H1 (cell line): ENCODE results near the gene ODAPH. TPM values are rescaled to one million over a fixed set of nuclear protein-coding genes. Genes with fewer than 3 reads are reported as not detected.
"Not testable (repeated sequence)": the region's sequence is repeated elsewhere in the genome, so short reads cannot be mapped to it uniquely, and the experiment has no call there.

Experiments used
- CTCF ChIA-PET: fragments of 300-600 bp; sonication (Branson Sonifier 250); formaldehyde crosslinking; loops from one replicate; lab custom pipeline; 2021; ENCODE audit not compliant: partially characterized antibody; lab: Charles Lee
- POLR2A ChIA-PET: fragments of 300-600 bp; sonication (Branson Sonifier 250); formaldehyde crosslinking; loops from one replicate; lab custom pipeline; 2021; ENCODE audit warnings: inconsistent platforms; ENCODE audit not compliant: partially characterized antibody; lab: Charles Lee
- DNase-seq, 2 experiments: peaks; one replicate each; pipeline versions ENCODE4 v3.0.0 to v3.0.0-alpha.2; 2010 to 2022; ENCODE audit warnings: low spot score in 2 of 2, low read depth in 1 of 2, mixed read lengths in 1 of 2
- FAIRE-seq: peaks from 2 replicates; lab custom pipeline; 2011; peaks lifted over from hg19 to GRCh38; lab: Jason Lieb, UNC
- H2AFZ ChIP-seq: 2 replicates; pipeline ENCODE4 v1.8.1; 2012; ENCODE audit warnings: low read length, inconsistent platforms
- H2AK5ac ChIP-seq: 2 replicates; pipeline ENCODE4 v1.6.1; 2013; ENCODE audit warnings: low read depth, low read length
- H2BK120ac ChIP-seq: replicated peaks from 2 replicates; pipeline ENCODE3; 2013; ENCODE audit warnings: low read depth, low read length, inconsistent platforms
- H2BK12ac ChIP-seq: 2 replicates; pipeline ENCODE4 v1.6.1; 2013; ENCODE audit warnings: low read depth, low read length
- H2BK15ac ChIP-seq: 2 replicates; pipeline ENCODE4 v1.6.1; 2013; ENCODE audit warnings: low read length
- H2BK20ac ChIP-seq: 2 replicates; pipeline ENCODE4 v1.6.1; 2013; ENCODE audit warnings: low read length
- H2BK5ac ChIP-seq: 2 replicates; pipeline ENCODE4 v1.6.1; 2013; ENCODE audit warnings: low read depth, low read length
- H3K14ac ChIP-seq: 2 replicates; pipeline ENCODE4 v1.6.1; 2013; ENCODE audit warnings: inconsistent platforms; ENCODE audit not compliant: insufficient read length
- H3K18ac ChIP-seq: 2 replicates; pipeline ENCODE4 v1.6.1; 2013; ENCODE audit warnings: low read length; ENCODE audit errors: extremely low read depth
- H3K23ac ChIP-seq: 2 replicates; pipeline ENCODE4 v1.6.1; 2013; ENCODE audit warnings: inconsistent platforms; ENCODE audit not compliant: insufficient read length
- H3K23me2 ChIP-seq: 2 replicates; pipeline ENCODE4 v1.6.1; 2013; ENCODE audit warnings: low read depth, low read length
- H3K27ac ChIP-seq: 2 replicates; pipeline ENCODE4 v1.6.1; 2011; ENCODE audit warnings: low read depth, low read length, inconsistent platforms
- H3K27me3 ChIP-seq, 4 experiments: replicated peaks in 1 of 4; 1 replicate in 1 of 4; 2 replicates in 3 of 4; pipeline versions ENCODE4 v1.6.1 to v1.8.1; 2011 to 2013; ENCODE audit warnings: low read length in 3 of 4, mild to moderate bottlenecking in 3 of 4, inconsistent platforms in 2 of 4, mixed read lengths in 2 of 4, moderate library complexity in 1 of 4; ENCODE audit not compliant: control insufficient read depth in 3 of 4, insufficient read depth in 3 of 4; ENCODE audit errors: extremely low read depth in 1 of 4
- H3K36me3 ChIP-seq, 4 experiments: 2 replicates each; pipeline versions ENCODE4 v1.6.1 to v1.8.1; 2011 to 2013; ENCODE audit warnings: mild to moderate bottlenecking in 4 of 4, low read length in 3 of 4, moderate library complexity in 2 of 4, control low read depth in 1 of 4, inconsistent platforms in 1 of 4; ENCODE audit not compliant: insufficient read depth in 4 of 4, control insufficient read depth in 2 of 4
- H3K4ac ChIP-seq: replicated peaks from 2 replicates; pipeline ENCODE3; 2013; ENCODE audit warnings: low read length, low read depth, mixed read lengths, inconsistent platforms; ENCODE audit not compliant: insufficient read length
- H3K4me1 ChIP-seq, 4 experiments: replicated peaks in 1 of 4; 1 replicate in 1 of 4; 2 replicates in 3 of 4; pipeline versions ENCODE4 v1.6.1 to v1.8.1; 2011 to 2013; ENCODE audit warnings: low read length in 3 of 4, inconsistent platforms in 2 of 4, mixed read lengths in 1 of 4; ENCODE audit not compliant: insufficient read depth in 4 of 4, control insufficient read depth in 3 of 4
- H3K4me2 ChIP-seq, 2 experiments: 2 replicates each; pipeline versions ENCODE4 v1.6.1 to v1.8.1; 2011 to 2013; ENCODE audit warnings: low read depth in 2 of 2, low read length in 2 of 2, control low read depth in 1 of 2, inconsistent platforms in 1 of 2, mild to moderate bottlenecking in 1 of 2; ENCODE audit not compliant: insufficient read depth in 1 of 2
- H3K4me3 ChIP-seq, 4 experiments: fragments of 200-600, 300-600 bp in 1 of 4; sonication (generic), shearing (Covaris generic), sonication (Bioruptor Twin) in 1 of 4; 2 replicates each; pipeline versions ENCODE4 v1.5.1 to v1.8.1; 2011 to 2016; ENCODE audit warnings: low read length in 4 of 4, low read depth in 3 of 4, control low read depth in 2 of 4, inconsistent platforms in 2 of 4, mild to moderate bottlenecking in 2 of 4, mixed read lengths in 1 of 4, moderate library complexity in 1 of 4; ENCODE audit not compliant: insufficient read depth in 2 of 4; ENCODE audit errors: extremely low read depth in 1 of 4
- H3K56ac ChIP-seq: replicated peaks from 2 replicates; pipeline ENCODE3; 2013; ENCODE audit warnings: low read depth, mild to moderate bottlenecking, mixed read lengths, low read length, inconsistent platforms; ENCODE audit not compliant: insufficient read length
- H3K79me1 ChIP-seq: 2 replicates; pipeline ENCODE4 v1.6.1; 2013; ENCODE audit warnings: low read depth, low read length, control low read depth
- H3K79me2 ChIP-seq, 2 experiments: 2 replicates each; pipeline versions ENCODE4 v1.6.1 to v1.8.1; 2012 to 2013; ENCODE audit warnings: low read length in 2 of 2, mild to moderate bottlenecking in 2 of 2, inconsistent platforms in 1 of 2; ENCODE audit not compliant: insufficient read depth in 2 of 2, control insufficient read depth in 1 of 2
- H3K9ac ChIP-seq, 4 experiments: replicated peaks in 1 of 4; 1 replicate in 1 of 4; 2 replicates in 3 of 4; pipeline versions ENCODE4 v1.6.1 to v1.8.1; 2011 to 2013; ENCODE audit warnings: low read depth in 3 of 4, low read length in 3 of 4, control low read depth in 2 of 4, mild to moderate bottlenecking in 2 of 4, moderate library complexity in 2 of 4, inconsistent platforms in 1 of 4; ENCODE audit errors: extremely low read depth in 1 of 4
- H3K9me3 ChIP-seq, 2 experiments: 2 replicates each; pipeline versions ENCODE4 v1.6.1 to v1.8.1; 2012 to 2013; ENCODE audit warnings: mild to moderate bottlenecking in 2 of 2, moderate library complexity in 2 of 2, control low read depth in 1 of 2, inconsistent platforms in 1 of 2, low read depth in 1 of 2, low read length in 1 of 2, mixed read lengths in 1 of 2; ENCODE audit not compliant: insufficient read depth in 2 of 2
- H4K20me1 ChIP-seq, 2 experiments: replicated peaks in 1 of 2; 2 replicates each; pipeline versions ENCODE3 to v1.8.1; 2011 to 2013; ENCODE audit warnings: inconsistent platforms in 2 of 2, low read length in 2 of 2, mild to moderate bottlenecking in 1 of 2; ENCODE audit not compliant: insufficient read depth in 2 of 2, control insufficient read depth in 1 of 2
- H4K5ac ChIP-seq: 2 replicates; pipeline ENCODE4 v1.6.1; 2013; ENCODE audit warnings: low read length, low read depth, mixed read lengths, inconsistent platforms; ENCODE audit not compliant: insufficient read length
- H4K8ac ChIP-seq: 2 replicates; pipeline ENCODE4 v1.8.0; 2013; ENCODE audit warnings: mild to moderate bottlenecking, moderate library complexity, low read length, inconsistent platforms; ENCODE audit not compliant: insufficient read depth; ENCODE audit errors: extremely low read depth
- H4K91ac ChIP-seq: replicated peaks from 2 replicates; pipeline ENCODE3; 2013; ENCODE audit warnings: low read length, mixed read lengths, inconsistent platforms; ENCODE audit not compliant: insufficient read length
- JUN ChIP-seq: IDR thresholded peaks from 2 replicates; pipeline ENCODE4 v1.6.1; 2011; ENCODE audit warnings: low read depth, mild to moderate bottlenecking, improper control_type of control experiment, low read length
- JUND ChIP-seq: IDR thresholded peaks from 2 replicates; pipeline ENCODE4 v1.6.1; 2011; ENCODE audit warnings: mild to moderate bottlenecking, improper control_type of control experiment, low read length
- WGBS, 2 experiments: shearing (Covaris generic) in 1 of 2; methylation state at CpG; one replicate each; pipeline versions ENCODE4 v1.1.6 to v1.1.7; 2013 to 2015; ENCODE audit warnings: low lambda C conversion rate in 2 of 2, mixed read lengths in 2 of 2, inconsistent platforms in 1 of 2, low coverage in 1 of 2, missing lambda C conversion rate in 1 of 2; ENCODE audit not compliant: insufficient replicate concordance in 2 of 2, insufficient coverage in 1 of 2, insufficient read length in 1 of 2; ENCODE audit errors: extremely low coverage in 1 of 2, missing lambda C conversion rate in 1 of 2; 5-methylcytosine and 5-hydroxymethylcytosine counted together
- polyA plus RNA-seq, 7 experiments: library from polyadenylated mRNA; depleted of rRNA in 3 of 7; stranded (reverse) in 5 of 7; unstranded in 2 of 7; fragments of >200 nt in 5 of 7; fragments of 200-250 nt in 2 of 7; gene quantifications; 1 replicate in 5 of 7; 2 replicates in 1 of 7; 4 replicates in 1 of 7; pipeline versions ENCODE4 v1.2.1 to v1.2.3, GENCODE V29; 2011 to 2013; ENCODE audit warnings: missing spikeins in 2 of 7, mixed read lengths in 2 of 7
- total RNA-seq: library from RNA; stranded (reverse); fragmentation: NEBNext Ultra II Directional; extraction: Animal tissue kit (Norgen Biotek cat#: 25700); gene quantifications from 2 replicates; pipeline ENCODE4 v1.2.1, GENCODE V29; 2021

The ODAPH gene
- total and polyA plus RNA-seq, 2 of the 8 experiments (the other 6 are each of a cell fraction or from before 2014, with no cell fraction given) = not detected

GRCh38 chr4:75555294-75556164 lies at the start of gene ODAPH (continued):
- TF ChIP-seq JUND (no peak; the same call in 1 of the 2 replicates), JUN (no peak)

GRCh38 chr4:75509592-75509991 lies 46.3 kb upstream of the ODAPH start:
- H3K23ac ChIP-seq, FAIRE-seq, H3K27me3 ChIP-seq, H2BK120ac ChIP-seq, H3K18ac ChIP-seq, H3K56ac ChIP-seq, DNase-seq, H4K20me1 ChIP-seq, H3K9me3 ChIP-seq, H2BK20ac ChIP-seq, H3K14ac ChIP-seq, H2AFZ ChIP-seq, H3K79me1 ChIP-seq, H4K8ac ChIP-seq, H3K4me2 ChIP-seq, H3K4me3 ChIP-seq, H3K23me2 ChIP-seq, H3K27ac ChIP-seq, H4K91ac ChIP-seq, H2AK5ac ChIP-seq, POLR2A ChIA-PET, H2BK5ac ChIP-seq, H2BK12ac ChIP-seq, H3K9ac ChIP-seq, H4K5ac ChIP-seq, H2BK15ac ChIP-seq, H3K4ac ChIP-seq: not testable (repeated sequence)
- peaks cover 0 to 57% of the 10 kb centered on the region in 2 experiments; a peak in 3 of 4 replicates for H3K79me2 ChIP-seq
- CTCF ChIA-PET = interaction anchor here (0.7 kb wide), 1 partner anchor 644 kb away, joined by 3 read pairs; no protein-coding TSS in a partner anchor
- H3K4me1 ChIP-seq = peaks cover 0 to 13% (median 7%) of the 10 kb centered on the region in 4 experiments; a peak in 4 of 7 replicates
- 86% methylated on average over 4 of the region's 4 CpGs; no CpG with 5 or more reads in 1 of the 2 experiments for WGBS, 2 experiments
- H3K36me3 ChIP-seq = peaks cover 0 to 23% (median under 1%) of the 10 kb centered on the region in 4 experiments; a peak in 5 of 8 replicates
